Frontal cortex (tissue), 4 donors: Measurements from ENCODE around the gene STON1. TPM values are rescaled to one million over a fixed set of nuclear protein-coding genes. Genes with fewer than 3 reads are reported as not detected.
"Not testable (repeated sequence)": the region's sequence is repeated elsewhere in the genome, so short reads cannot be mapped to it uniquely, and the experiment has no call there.

Experiments used
- DNase-seq, 2 donors: peaks; one replicate each; pipeline ENCODE4 v3.0.0; 2012; ENCODE audit warnings: low spot score in 2 of 2
- FAIRE-seq: peaks from 2 replicates; lab custom pipeline; 2012; peaks lifted over from hg19 to GRCh38; lab: Jason Lieb, UNC
- small RNA-seq: library from RNA; depleted of rRNA; stranded (forward); fragments of <200 nt; gene quantifications from one replicate; pipeline ENCODE3, GENCODE V24; 2014
- total RNA-seq: library from RNA; depleted of rRNA; stranded (reverse); fragments of >200 nt; gene quantifications from one replicate; pipeline ENCODE4 v1.2.3, GENCODE V29; 2014
- donor health status: control.
- donor health status: control.
- donor health status: control.

Gene STON1
- total RNA-seq, 1 donor from 2014 or later: 3.7 TPM

GRCh38 chr2:48601349-48601748 is 71.4 kb downstream of the STON1 start:
- DNase-seq: no peak
- no peak for FAIRE-seq

- FAIRE-seq (no peak), DNase-seq (no peak)
Measured at GRCh38 chr2:48605482-48606175, 75.7 kb downstream of the STON1 start.

- FAIRE-seq: no peak
Measured at GRCh38 chr2:48607307-48608014, 77.5 kb downstream of the STON1 start.

GRCh38 chr2:48613211-48613610 is 83.3 kb downstream of the STON1 start:
- DNase-seq (no peak), FAIRE-seq (no peak)

More at GRCh38 chr2:48607307-48608014, 77.5 kb downstream of the STON1 start:
- no peak for DNase-seq

- not testable (repeated sequence) for DNase-seq, FAIRE-seq
Measured at GRCh38 chr2:48614581-48614980, 84.6 kb downstream of the STON1 start.

- no peak for FAIRE-seq
- DNase-seq: no peak
Measured at GRCh38 chr2:48617618-48618017, 87.7 kb downstream of the STON1 start, which contains the start of gene GTF2A1L. GTF2A1L (plus strand) TSS chr2:48617856; CDS start chr2:48617875, 19 bp downstream.

GRCh38 chr2:48619526-48619925 is 89.6 kb downstream of the STON1 start:
- DNase-seq (no peak), FAIRE-seq (no peak)

- FAIRE-seq (no peak), DNase-seq (no peak)
Measured at GRCh38 chr2:48620604-48621003, 90.7 kb downstream of the STON1 start.

GRCh38 chr2:48622691-48623090 is 92.7 kb downstream of the STON1 start:
- not testable (repeated sequence) for FAIRE-seq, DNase-seq

- DNase-seq: no peak
- no peak for FAIRE-seq
Measured at GRCh38 chr2:48624696-48625095, 94.7 kb downstream of the STON1 start.

- no peak for FAIRE-seq
Measured at GRCh38 chr2:48626047-48626446, 96.1 kb downstream of the STON1 start.

GRCh38 chr2:48633143-48633542 is 103.2 kb downstream of the STON1 start:
- no peak for DNase-seq
- no peak for FAIRE-seq

More at GRCh38 chr2:48626047-48626446, 96.1 kb downstream of the STON1 start:
- DNase-seq: no peak

- DNase-seq (no peak), FAIRE-seq (no peak)
Measured at GRCh38 chr2:48635786-48636185, 105.8 kb downstream of the STON1 start.

- FAIRE-seq: no peak
- DNase-seq: no peak
Measured at GRCh38 chr2:48638261-48638660, 108.3 kb downstream of the STON1 start.

Small RNAs within 50 kb of the gene (small RNA-seq; reads per million reads assigned to genes)
- not detected for gene RNU6-282P
- gene TPT1P11: not detected

Other genes starting within 250 kb of the STON1 start
- 48.5 TPM for gene FOXN2, start 215.5 kb upstream of the STON1 start, total RNA-seq
- 53.8 TPM for gene PPP1R21, start 89.4 kb upstream of the STON1 start, total RNA-seq
- not detected for gene GTF2A1L, start 87.7 kb downstream of the STON1 start, total RNA-seq
- gene LHCGR, start 225.6 kb downstream of the STON1 start, total RNA-seq: under 0.01 TPM